Left lung (tissue), 10 donors: ENCODE data around the gene DIO1. TPM values are rescaled to one million over a fixed set of nuclear protein-coding genes. Genes with fewer than 3 reads are reported as not detected.

Source experiments
- ATAC-seq: fragments of 200-7000 bp; cut with Tn5 transposase; one replicate; pipeline ENCODE4 v1.9.1; 2020; ENCODE audit warnings: moderate library complexity
- DNase-seq, 4 donors: peaks; one replicate each; pipeline ENCODE4 v3.0.0-alpha.2; 2013 to 2020
- H3K27ac ChIP-seq, 2 donors: fragments of 200-600 bp; sonication (generic) in 1 of 2; one replicate each; pipeline versions ENCODE4 v1.5.0 to v1.8.0; 2020 to 2021
- H3K27me3 ChIP-seq, 2 donors: fragments of 200-600 bp; sonication (generic) in 1 of 2; one replicate each; pipeline versions ENCODE4 v1.5.0 to v1.8.0; 2020 to 2021
- H3K36me3 ChIP-seq, 2 donors: fragments of 200-600 bp; sonication (generic) in 1 of 2; one replicate each; pipeline versions ENCODE4 v1.5.0 to v1.8.0; 2020 to 2021
- H3K4me1 ChIP-seq, 2 donors: fragments of 200-600 bp; one replicate each; pipeline ENCODE4 v1.8.0; 2021
- H3K4me3 ChIP-seq, 2 donors: fragments of 200-600 bp; sonication (generic) in 1 of 2; one replicate each; pipeline versions ENCODE4 v1.5.0 to v1.8.0; 2020 to 2021; ENCODE audit warnings: mild to moderate bottlenecking in 1 of 2
- H3K9me3 ChIP-seq, 2 donors: fragments of 200-600 bp; sonication (generic) in 1 of 2; one replicate each; pipeline versions ENCODE4 v1.5.0 to v1.8.0; 2020 to 2021
- CTCF ChIP-seq, 2 donors: fragments of 200-600 bp; sonication (generic) in 1 of 2; IDR thresholded peaks; one replicate each; pipeline versions ENCODE4 v1.5.0 to v1.8.0; 2021; ENCODE audit warnings: antibody characterized with exemption in 2 of 2
- intact Hi-C, 2 donors: fragments of 100-400 bp; cut with DNase I; formaldehyde crosslinking; loops; one replicate each; pipeline versions ENCODE4 v1.11.2 to v1.14.2; 2022
- polyA plus RNA-seq, 6 donors: library from polyadenylated mRNA; unstranded; fragments of 120-200 nt; gene quantifications; one replicate each; pipeline ENCODE4 v1.2.1, GENCODE V29; 2013; ENCODE audit not compliant: insufficient read length in 6 of 6
- total RNA-seq, 2 donors: library from RNA; stranded (reverse); fragmentation: NEBNext Ultra II Directional; extraction: Animal tissue kit (Norgen Biotek cat#: 25700); gene quantifications; one replicate each; pipeline ENCODE4 v1.2.1, GENCODE V29; 2021
- donor health status: DM: no; HTN: yes; CAD: no.
- donor health status: DM: no; HTN: no; CAD: no.

The DIO1 gene
- total and polyA plus RNA-seq, 8 donors: 0.51 to 1.2 (median 0.85) TPM; not detected in 1

- H3K27me3 ChIP-seq: no peaks in the 10 kb centered on the region
- intact Hi-C loops: no loop called here
- no peak for DNase-seq
- TF ChIP-seq CTCF (IDR thresholded peaks at IDR 0.05): no peak
- no peak overlapping the region for H3K4me3 ChIP-seq
- H3K36me3 ChIP-seq: peaks cover 0 to 29% of the 10 kb centered on the region in 2 donors
- H3K4me1 ChIP-seq: no peaks in the 10 kb centered on the region
- H3K9me3 ChIP-seq: peaks cover 0 to 7% of the 10 kb centered on the region in 2 donors
- H3K27ac ChIP-seq: no peak overlapping the region
- ATAC-seq: no peak
Observed at GRCh38 chr1:53929246-53929960, 35.4 kb downstream of the DIO1 start.

GRCh38 chr1:53930932-53931331 lies 36.9 kb downstream of the DIO1 start:
- no peak for ATAC-seq

GRCh38 chr1:53931523-53931922 lies 37.5 kb downstream of the DIO1 start:
- H3K27ac ChIP-seq: no peak overlapping the region
- H3K36me3 ChIP-seq: peaks cover 0 to 30% of the 10 kb centered on the region in 2 donors
- no peaks in the 10 kb centered on the region for H3K4me1 ChIP-seq
- H3K9me3 ChIP-seq: peaks cover 0 to 11% of the 10 kb centered on the region in 2 donors
- ATAC-seq: no peak
- no peak for TF ChIP-seq CTCF (IDR thresholded peaks at IDR 0.05)
- intact Hi-C loops: no loop called here
- no peak for DNase-seq
- no peaks in the 10 kb centered on the region for H3K27me3 ChIP-seq
- H3K4me3 ChIP-seq: no peak overlapping the region

More at GRCh38 chr1:53930932-53931331, 36.9 kb downstream of the DIO1 start:
- Histone ChIP-seq H3K4me1 (no peaks in the 10 kb centered on the region), H3K27ac (no peak overlapping the region), H3K36me3 (peaks cover 0 to 30% of the 10 kb centered on the region in 2 donors), H3K27me3 (no peaks in the 10 kb centered on the region), H3K4me3 (no peak overlapping the region), H3K9me3 (peaks cover 0 to 11% of the 10 kb centered on the region in 2 donors)
- intact Hi-C loops: no loop called here
- DNase-seq: no peak
- no peak for TF ChIP-seq CTCF (IDR thresholded peaks at IDR 0.05)

- H3K27me3 ChIP-seq: no peaks in the 10 kb centered on the region
- peaks cover 0 to 11% of the 10 kb centered on the region in 2 donors for H3K9me3 ChIP-seq
- intact Hi-C loops: no loop called here
- H3K4me3 ChIP-seq: no peak overlapping the region
- peaks cover 0 to 8% of the 10 kb centered on the region in 2 donors for H3K36me3 ChIP-seq
- TF ChIP-seq CTCF (IDR thresholded peaks at IDR 0.05): no peak
- DNase-seq (no peak), ATAC-seq (no peak)
- no peak overlapping the region for H3K27ac ChIP-seq
- H3K4me1 ChIP-seq: no peaks in the 10 kb centered on the region
Observed at GRCh38 chr1:53934170-53934765, 40.3 kb downstream of the DIO1 start.

GRCh38 chr1:53936430-53936829 lies 42.4 kb downstream of the DIO1 start:
- peaks cover 0 to 11% of the 10 kb centered on the region in 2 donors for H3K9me3 ChIP-seq
- no peak overlapping the region for H3K4me3 ChIP-seq
- ATAC-seq (no peak), DNase-seq (no peak)
- TF ChIP-seq CTCF (IDR thresholded peaks at IDR 0.05): no peak
- no peak overlapping the region for H3K27ac ChIP-seq
- H3K4me1 ChIP-seq: no peaks in the 10 kb centered on the region
- intact Hi-C loops: no loop called here
- peaks cover 0 to 8% of the 10 kb centered on the region in 2 donors for H3K36me3 ChIP-seq
- H3K27me3 ChIP-seq: no peaks in the 10 kb centered on the region
